Activated T-helper 1 cell treated with Interleukin-2 at 50 U/mL for 16 hours (primary cell): ENCODE results near the gene ZDHHC3.
A peak's percentile ranks its signal among the peaks of the same experiment; 100 is the strongest.

Source experiments
- DNase-seq: peaks from one replicate; pipeline ENCODE4 v3.0.0-alpha.2; 2020; ENCODE audit warnings: low read depth

Gene ZDHHC3

GRCh38 chr3:44926921-44927320 is 49.1 kb downstream of the ZDHHC3 start:
- no peak for DNase-seq

DNA sequence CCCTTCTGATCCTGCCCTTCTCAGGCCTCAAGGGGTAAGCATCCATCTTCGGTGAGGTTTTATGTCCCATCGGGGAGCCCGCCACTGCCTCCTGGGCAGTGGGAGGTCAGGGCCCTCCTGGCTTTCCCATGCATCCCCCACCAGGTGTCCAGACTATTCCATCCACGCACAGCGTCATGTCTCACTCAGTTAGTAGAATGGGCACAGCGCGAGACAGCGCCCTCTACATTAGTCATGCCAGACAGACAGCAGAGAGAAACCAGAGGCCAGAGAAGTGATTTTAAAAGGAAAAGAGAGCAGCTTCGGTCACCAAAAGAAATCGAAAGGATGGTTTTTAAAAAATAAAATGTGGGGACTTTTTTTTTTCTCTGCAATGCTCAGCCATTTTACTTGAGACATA is 49.8 kb downstream of the ZDHHC3 start:
- no peak for DNase-seq

GRCh38 chr3:44924457-44925084 is 51.4 kb downstream of the ZDHHC3 start:
- DNase-seq = no peak

GRCh38 chr3:44923632-44924456 is 52.1 kb downstream of the ZDHHC3 start:
- no peak for DNase-seq

DNA sequence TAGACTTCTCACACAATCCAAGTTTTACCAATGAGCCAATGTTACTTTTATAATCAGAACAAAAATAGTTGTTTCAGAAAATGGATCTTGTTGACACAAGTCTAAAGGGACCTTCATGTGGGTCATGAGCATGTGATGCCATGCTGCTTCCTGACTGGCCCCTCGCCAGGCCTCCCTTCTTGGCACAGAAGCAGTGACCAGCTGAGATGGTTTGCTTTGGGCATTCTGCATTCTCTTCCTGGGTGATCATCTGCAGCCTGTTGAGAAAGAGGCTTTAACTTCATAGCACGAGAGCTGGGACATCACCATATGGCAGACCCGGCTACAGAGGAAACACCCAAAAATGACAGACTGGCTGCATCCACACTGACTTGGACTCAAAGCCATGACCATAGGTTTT is 55.9 kb downstream of the ZDHHC3 start:
- DNase-seq = no peak

GRCh38 chr3:44918581-44918980 is 57.4 kb downstream of the ZDHHC3 start:
- no peak for DNase-seq

- no peak for DNase-seq
Measured at GRCh38 chr3:44918087-44918486, 57.9 kb downstream of the ZDHHC3 start.

DNA sequence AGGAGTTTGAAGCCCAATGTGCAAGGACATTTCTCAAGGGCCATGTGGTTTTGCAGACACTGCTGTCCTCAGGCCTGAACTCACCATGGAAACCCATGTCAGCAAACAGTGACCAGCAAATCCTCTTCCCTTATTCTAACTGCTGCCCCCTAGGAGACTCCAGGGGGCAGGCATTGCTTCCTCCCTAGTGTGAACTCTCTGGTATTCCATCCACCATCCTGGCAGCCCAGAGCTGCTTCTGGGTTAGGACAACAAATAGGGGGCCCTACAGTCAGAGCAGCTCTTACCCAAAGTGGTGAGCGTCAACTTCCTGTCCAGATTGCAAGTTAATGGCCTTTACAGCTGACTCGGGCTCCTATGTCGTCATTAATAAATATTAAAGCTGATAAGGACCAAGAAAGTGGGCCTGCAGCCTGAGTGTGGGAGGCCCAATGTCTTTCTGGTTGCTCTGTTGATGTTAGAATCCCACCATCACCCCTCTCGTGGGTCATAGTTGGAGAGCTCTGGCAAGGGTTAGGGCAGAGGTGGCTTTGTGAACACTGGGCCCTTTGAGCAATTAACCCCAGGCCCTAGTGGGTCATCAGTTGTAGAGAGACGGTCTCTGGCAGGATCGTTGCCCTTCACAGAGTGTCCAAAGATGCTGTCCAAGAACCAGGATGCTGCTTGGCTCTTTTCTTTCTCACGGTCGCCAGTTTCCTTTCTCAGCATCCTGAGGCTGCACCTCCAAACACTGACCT is 60.1 kb downstream of the ZDHHC3 start:
- DNase-seq = no peak

DNA sequence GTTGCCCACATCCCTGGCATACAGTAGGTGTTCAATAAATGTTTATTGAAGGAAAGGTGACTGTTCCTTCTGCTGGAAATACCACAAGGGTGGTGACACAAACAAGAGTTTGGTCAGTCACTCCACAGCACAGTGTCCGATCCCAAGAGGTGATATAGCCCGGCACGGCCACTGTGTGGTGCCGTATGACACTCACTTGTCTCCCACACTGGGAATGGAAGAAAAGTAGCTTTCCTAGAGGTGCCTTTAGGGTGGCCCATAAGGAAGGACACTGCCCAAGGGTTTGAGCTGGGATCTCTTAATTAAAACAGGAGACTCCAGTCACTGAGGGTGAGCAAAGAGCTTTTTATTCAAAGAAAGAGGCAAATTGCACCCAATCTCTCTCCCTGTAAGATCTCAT is 61.0 kb downstream of the ZDHHC3 start:
- no peak for DNase-seq

DNA sequence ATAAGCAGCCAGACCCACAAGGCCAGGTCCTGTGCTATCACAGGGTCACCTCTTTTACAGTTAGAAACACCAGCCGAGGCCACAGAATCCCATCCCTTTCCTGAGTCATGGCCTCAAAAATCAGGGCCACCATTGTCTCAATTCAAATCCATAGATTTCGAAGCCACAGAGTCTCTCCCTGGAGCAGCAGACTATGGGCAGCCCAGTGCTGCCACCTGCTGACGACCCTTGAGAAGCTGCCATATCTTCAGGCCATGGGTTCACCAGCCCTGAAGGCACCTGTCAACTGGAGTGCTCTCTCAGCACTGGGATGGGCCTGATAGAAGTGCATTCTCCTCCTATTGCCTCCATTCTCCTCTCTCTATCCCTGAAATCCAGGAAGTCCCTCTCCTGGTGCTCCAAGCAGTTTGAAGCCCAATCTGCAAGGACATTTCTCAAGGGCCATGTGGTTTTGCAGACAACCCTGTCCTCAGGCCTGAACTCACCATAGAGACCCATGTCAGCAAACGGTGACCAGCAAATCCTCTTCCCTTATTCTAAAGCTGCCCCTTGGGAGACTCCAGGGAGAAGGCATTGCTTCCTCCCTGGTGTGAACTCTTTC is 62.0 kb downstream of the ZDHHC3 start:
- peak; percentile 48 for DNase-seq

DNA sequence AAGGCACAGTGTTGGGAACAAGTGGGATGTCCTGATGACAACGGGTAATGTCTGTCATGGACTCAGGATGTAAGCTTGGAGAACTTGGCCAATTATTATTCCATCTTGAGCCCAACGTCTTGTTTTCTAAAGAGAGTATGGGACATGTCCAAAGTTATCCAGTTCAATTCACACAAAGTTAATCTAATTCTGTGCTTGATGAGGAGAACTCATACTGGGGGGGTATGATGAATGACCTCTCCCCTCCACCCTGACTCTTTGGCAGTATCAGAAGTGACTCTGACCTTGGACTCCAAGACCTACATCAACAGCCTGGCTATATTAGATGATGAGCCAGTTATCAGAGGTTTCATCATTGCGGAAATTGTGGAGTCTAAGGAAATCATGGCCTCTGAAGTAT is 65.3 kb downstream of the ZDHHC3 start:
- no peak for DNase-seq

GRCh38 chr3:44909063-44909462 is 66.9 kb downstream of the ZDHHC3 start:
- no peak for DNase-seq

DNA sequence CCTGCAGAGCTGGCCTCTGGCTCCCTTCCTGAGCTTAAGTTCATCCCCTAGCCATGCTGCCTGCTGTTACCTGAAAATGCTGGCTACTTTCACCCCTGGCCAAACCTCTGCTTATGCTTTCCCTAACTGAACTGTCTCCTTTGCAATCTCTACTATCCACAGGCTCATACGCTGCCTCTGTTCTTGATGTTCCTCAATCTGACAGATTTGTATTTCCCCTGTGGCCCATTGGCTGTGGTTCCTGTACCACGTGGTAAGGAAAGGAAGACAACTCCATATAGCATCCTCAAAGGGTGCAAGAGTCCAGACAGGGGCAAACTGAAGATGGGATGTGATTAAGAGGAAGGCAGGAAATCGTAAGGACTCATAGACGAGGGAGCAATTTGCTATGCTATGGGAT is 68.4 kb downstream of the ZDHHC3 start:
- DNase-seq = no peak

DNA sequence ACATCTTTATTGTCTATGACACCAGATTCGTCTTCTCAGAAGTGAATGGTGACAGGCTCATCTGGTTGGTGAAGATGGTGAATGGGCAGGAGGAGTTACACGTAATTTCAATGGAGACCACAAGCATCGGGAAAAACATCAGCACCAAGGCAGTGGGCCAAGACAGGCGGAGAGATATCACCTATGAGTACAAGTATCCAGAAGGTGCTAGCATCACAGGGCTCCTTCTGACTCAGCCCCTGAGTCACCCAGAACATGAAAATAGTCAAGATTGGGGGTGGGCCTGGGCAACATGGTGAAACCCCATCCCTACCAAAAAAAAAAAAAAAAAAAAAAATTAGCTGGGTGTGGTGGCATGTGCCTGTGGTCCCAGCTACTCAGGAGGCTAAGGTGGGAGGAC is 69.0 kb downstream of the ZDHHC3 start:
- DNase-seq = no peak

DNA sequence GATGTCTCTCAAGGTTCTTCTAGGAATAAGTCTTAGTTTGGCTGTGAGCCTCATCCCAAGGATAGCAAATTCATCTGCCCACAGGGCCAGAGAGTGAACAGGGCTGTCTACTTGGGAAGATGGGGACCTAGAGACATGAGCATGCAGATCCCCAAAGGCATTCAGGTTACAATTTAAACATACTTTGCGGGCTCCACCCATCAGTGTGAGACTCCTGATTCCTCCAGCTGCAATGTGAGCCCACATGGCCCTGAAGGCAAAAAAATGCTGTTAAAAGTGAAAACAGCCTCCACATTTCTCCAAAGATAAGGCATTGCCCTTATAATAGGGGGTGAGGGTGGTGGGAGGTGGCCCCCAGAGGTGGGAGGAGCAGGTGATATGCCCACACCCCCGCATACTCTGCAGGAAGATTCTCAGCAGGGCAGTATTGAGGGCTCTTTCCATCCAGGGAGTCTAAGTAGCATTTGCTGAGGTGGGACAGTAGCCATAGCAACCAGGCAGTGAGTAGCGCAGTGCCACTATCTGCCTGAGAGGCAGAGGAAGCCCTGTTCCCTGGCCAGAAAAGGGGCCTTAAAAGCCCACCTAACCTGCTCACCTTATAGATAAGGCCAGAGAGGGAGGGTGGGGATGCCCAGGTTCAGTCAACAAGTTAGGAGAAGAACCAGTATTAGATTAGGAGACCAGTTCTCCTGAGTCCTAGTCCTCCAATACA is 70.4 kb downstream of the ZDHHC3 start:
- no peak for DNase-seq

- no peak for DNase-seq
Measured at GRCh38 chr3:44903751-44904150, 72.2 kb downstream of the ZDHHC3 start.

GRCh38 chr3:44903314-44903713 is 72.7 kb downstream of the ZDHHC3 start:
- DNase-seq = no peak

- DNase-seq = no peak
Measured at GRCh38 chr3:44902628-44903027, 73.3 kb downstream of the ZDHHC3 start.

GRCh38 chr3:44899683-44900367 is 76.1 kb downstream of the ZDHHC3 start:
- no peak for DNase-seq

DNA sequence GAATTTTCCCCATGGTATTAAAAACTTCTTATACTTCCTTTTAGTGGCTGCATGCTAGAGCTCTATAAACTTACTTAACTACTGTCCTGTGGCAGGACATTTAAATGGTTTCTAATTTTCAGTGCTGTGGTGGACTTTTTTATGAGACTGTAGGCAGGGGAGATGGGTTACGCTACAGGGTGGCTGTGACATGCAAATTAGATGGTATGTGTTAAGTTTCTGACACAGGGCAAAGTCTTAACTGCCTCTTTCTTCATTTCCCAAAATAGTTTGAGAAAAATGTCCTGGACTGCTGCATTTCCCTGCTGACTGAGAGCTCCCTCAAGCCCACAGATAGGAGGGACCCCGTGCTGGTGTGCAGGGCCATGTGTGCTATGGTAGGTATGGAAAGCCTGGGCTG is 79.5 kb downstream of the ZDHHC3 start:
- no peak for DNase-seq

- no peak for DNase-seq
Measured at GRCh38 chr3:44894485-44894884, 81.5 kb downstream of the ZDHHC3 start.
